SK-N-SH (cell line): ENCODE measurements around the gene ADAM11.

Experiments used
- CTCF ChIP-seq: fragments of 200-600 bp; sonication (generic); IDR thresholded peaks from 2 replicates; pipeline ENCODE4 v1.6.1; 2017; ENCODE audit warnings: antibody characterized with exemption, mild to moderate bottlenecking, moderate library complexity
- EZH2phosphoT487 ChIP-seq: fragments of 200-600 bp; sonication (generic); IDR thresholded peaks from 2 replicates; pipeline ENCODE4 v1.6.1; 2017; ENCODE audit warnings: low read depth, mixed run types, mild to moderate bottlenecking, antibody characterized with exemption, moderate library complexity, borderline replicate concordance
- FOXJ3 ChIP-seq: sonication (generic); formaldehyde crosslinking; IDR thresholded peaks from 2 replicates; pipeline ENCODE4 v1.5.1; 2020; ENCODE audit warnings: mild to moderate bottlenecking, missing genetic modification reagents
- GABPA ChIP-seq: IDR thresholded peaks from 2 replicates; pipeline ENCODE4 v1.4.0; 2012; ENCODE audit warnings: low read depth, mild to moderate bottlenecking
- IRF3 ChIP-seq: fragments of 150-350 bp; IDR thresholded peaks from 2 replicates; pipeline ENCODE4 v1.6.1; 2016; ENCODE audit warnings: mild to moderate bottlenecking, low read depth, low read length
- MAX ChIP-seq: IDR thresholded peaks from 2 replicates; pipeline ENCODE4 v1.4.0; 2012; ENCODE audit warnings: low read depth
- POLR2AphosphoS5 ChIP-seq: IDR thresholded peaks from 2 replicates; pipeline ENCODE4 v1.6.1; 2012; ENCODE audit warnings: low read depth, low read length
- RCOR1 ChIP-seq: fragments of 150-350 bp; IDR thresholded peaks from 2 replicates; pipeline ENCODE4 v1.6.1; 2017; ENCODE audit warnings: antibody characterized with exemption, low read length
- TAF1 ChIP-seq: IDR thresholded peaks from 2 replicates; pipeline ENCODE4 v1.6.1; 2012; ENCODE audit warnings: low read depth, mild to moderate bottlenecking, low read length, moderate library complexity, borderline replicate concordance
- YY1 ChIP-seq: IDR thresholded peaks from 2 replicates; pipeline ENCODE4 v1.4.0; 2012; ENCODE audit warnings: low read depth, mild to moderate bottlenecking

GRCh38 chr17:44773140-44773539, 14.4 kb downstream of the ADAM11 start:
- TF ChIP-seq CTCF (no peak), POLR2AphosphoS5 (no peak), EZH2phosphoT487 (no peak), IRF3 (no peak), TAF1 (no peak), FOXJ3 (CRISPR knock-in tag) (no peak), RCOR1 (no peak), MAX (no peak), YY1 (no peak), GABPA (no peak)
